HEK293T (cell line): Measurements from ENCODE around the gene MBNL2.

Experiments used
- ELF4 ChIP-seq: fragments of 450-650 bp; IDR thresholded peaks from 2 replicates; pipeline ENCODE4 v1.6.1; 2017; ENCODE audit warnings: antibody characterized with exemption
- FOXK2 ChIP-seq: fragments of 450-650 bp; IDR thresholded peaks from 2 replicates; pipeline ENCODE4 v1.6.1; 2016; ENCODE audit warnings: mild to moderate bottlenecking

DNA sequence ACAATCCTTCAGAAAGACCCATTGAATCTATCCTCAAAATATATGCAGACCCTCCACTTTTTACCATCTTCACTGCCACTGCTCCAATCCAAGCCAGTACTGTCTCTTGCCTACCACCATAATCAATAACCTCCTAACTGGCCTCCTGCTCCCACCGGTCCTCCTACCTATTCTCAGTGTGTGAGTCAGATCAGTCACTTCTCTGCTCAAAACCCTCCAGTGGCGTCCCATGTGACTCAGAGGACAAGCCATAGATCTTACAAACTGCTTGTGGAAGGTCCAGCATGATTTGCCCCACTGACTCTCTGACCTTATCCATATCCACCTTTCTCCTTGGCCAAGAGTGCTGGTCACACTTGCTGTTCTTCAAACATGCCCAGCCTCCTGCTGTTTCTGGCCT is 23.4 kb upstream of the MBNL2 start:
- TF ChIP-seq ELF4, result no peak
- TF ChIP-seq FOXK2, result no peak
